GM21367 (cell line): ENCODE measurements around the gene INSRR.

Source experiments
- ATAC-seq: cut with Tn5 transposase; IDR thresholded peaks from one replicate; pipeline ENCODE4 v1.9.1; 2021; ENCODE audit not compliant: unreplicated experiment

The INSRR gene

DNA sequence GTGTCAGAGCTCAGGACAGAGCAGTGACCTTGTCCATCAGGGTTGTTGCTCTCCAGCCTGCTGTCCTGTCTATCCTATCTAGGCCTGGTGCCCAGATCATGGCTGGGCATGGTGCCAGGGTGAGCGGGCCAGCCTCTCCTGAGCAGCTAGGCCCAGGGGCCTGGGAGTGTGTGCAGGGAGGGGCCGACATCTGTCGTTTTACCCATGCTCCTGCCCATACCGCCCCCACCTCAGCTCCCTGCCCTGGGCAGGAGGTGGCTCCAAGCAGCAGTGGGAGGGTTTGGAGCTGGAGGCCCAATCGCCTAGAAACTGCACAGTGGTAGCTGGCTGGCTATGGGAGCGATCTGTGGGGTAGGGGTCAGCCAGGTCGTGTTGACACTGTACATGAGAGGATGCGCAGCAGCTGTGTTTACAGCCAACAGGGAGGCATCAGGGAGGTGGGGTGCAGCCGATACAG lies 6.5 kb downstream of the INSRR start:
- no peak for ATAC-seq

- no peak for ATAC-seq
Measured at GRCh38 chr1:156851779-156852417, 7.0 kb downstream of the INSRR start.

DNA sequence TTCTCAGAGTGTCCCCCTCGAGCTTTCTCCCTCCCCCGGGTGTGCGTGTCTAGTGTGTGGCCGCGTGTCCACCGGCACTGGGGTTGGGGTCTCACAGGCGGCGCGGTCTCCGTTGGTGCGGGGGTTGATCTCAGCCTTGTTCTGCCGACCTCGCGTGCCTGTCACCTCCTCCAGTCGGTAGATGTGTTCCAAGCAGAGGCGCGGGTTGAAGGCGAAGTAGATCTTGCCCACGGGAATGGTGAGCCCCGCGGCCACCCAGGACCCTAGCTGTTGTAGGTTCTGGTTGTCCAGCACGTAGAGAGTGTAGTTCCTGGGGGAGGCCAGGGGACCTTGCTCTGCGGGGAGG lies 9.8 kb downstream of the INSRR start:
- no peak for ATAC-seq

DNA sequence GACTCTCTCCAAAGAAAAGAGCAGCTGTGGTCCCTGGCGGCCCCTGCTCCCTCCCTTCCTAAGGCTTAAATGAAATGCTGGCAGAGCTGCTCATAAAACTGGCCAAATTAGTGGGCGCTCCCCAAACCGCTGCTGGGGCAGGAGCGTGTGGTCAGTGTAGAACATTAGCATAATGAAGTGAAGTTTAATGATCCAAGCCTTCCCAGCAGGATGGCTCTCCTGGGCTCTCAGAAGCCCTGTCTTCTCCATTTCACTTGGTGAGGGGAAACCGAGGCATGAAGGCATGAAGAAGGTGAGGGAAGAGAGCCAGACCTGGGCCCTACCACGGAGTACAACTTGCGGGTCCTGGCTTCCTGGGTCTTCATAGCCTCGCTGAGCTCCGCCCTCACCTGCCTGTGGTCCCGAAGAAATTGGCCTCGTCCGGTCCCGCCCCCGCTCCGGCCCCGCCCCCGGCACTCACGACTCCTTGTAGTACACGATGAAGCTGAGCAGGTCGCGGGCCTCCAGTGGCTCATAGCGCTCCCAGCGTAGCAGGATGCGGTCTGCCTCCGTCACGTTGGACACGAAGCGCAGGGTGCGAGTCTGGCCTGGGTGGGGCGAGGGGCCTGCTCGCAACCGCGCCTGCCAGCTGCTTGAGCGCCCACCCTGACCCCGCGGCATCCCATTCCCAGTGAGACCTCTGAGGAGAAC lies 10.3 kb downstream of the INSRR start:
- ATAC-seq = no peak

DNA sequence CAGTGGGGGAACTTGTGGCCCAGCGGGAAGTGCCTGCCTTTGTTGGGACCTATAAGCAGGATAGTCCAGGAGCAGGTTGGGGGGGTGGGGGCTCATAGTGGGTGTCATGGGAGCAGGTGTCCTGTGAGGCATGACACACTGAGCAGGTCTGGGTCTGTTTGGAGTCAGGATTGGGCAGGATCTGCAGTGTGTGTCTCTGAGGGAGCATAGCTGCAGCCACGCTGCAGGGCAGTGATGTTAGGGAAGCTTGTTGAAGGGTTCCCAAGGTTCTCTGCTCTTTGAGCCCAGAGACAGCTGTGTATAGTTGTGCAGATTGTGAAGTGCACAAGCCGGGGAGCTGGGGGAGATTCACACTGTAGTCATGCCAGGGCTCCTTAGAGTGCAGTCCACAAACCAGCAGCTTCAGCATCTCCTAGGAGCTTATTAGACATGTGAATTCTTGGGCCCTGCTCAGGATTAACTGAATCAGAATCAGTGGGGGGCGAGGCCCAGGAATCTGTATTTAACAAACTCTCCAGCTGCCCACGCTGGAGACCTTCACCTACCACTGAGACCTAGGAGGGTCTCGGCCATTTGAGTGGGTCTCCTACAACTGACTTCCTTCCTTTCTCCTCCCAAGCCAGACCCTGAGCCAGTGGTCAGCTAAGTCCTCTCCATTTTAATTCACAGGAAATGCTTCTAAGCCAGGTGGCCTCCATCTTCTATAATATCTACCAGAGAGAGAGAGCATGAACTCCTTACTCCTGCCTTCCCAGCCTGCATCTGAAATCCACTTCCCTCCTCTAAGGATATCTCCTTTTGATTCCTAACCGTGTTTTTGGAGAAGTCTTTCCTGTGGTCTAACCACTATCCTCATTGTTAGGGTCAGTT lies 11.1 kb downstream of the INSRR start:
- no peak for ATAC-seq

DNA sequence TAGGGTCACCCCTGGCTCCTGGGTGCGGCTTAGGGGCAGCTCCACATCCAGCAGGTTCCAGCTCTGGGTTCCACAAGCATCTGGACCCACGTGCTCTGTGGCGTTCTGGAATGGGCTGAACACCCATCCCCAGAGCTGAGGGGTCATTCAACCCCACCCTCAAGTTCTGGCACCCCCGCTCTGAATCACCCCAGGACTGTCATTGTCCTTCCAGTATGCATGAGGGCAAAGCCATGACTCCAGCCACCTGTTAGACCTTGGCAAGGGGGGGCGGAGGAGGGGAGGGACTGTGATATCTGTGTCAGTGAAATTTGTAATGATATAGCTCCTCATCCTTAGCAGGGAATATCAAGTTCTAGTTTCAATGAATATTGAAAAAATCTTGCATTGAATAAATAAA lies 12.3 kb downstream of the INSRR start:
- no peak for ATAC-seq

DNA sequence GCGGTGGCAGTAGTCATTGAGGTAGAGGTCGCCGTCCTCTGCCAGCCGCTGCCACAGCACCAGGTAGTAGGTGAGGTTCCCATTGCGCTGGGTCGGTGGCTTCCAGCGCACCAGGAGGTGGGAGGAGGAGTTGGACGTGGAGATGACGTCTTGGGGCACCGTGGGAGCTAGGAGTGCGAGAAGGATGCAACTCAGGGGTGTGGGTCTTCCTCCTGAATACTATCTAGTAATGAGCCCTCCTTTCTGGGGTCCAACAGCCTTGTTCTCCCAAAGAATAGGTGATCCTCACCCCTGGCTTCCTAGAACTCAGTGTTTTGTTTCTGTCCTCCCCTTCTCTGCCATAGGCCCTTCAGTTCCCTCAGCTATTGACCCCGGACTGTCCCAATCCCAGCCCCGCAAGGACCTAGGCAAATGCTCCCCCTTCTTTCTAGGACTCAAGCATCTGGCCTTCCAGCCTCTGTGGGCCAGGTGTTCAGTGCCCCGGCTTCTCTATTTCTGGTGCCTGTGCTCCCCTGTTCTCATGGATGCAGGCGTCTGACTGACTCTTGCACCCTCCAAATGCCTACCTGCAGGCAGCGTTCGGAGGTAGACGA lies 12.9 kb downstream of the INSRR start:
- no peak for ATAC-seq

DNA sequence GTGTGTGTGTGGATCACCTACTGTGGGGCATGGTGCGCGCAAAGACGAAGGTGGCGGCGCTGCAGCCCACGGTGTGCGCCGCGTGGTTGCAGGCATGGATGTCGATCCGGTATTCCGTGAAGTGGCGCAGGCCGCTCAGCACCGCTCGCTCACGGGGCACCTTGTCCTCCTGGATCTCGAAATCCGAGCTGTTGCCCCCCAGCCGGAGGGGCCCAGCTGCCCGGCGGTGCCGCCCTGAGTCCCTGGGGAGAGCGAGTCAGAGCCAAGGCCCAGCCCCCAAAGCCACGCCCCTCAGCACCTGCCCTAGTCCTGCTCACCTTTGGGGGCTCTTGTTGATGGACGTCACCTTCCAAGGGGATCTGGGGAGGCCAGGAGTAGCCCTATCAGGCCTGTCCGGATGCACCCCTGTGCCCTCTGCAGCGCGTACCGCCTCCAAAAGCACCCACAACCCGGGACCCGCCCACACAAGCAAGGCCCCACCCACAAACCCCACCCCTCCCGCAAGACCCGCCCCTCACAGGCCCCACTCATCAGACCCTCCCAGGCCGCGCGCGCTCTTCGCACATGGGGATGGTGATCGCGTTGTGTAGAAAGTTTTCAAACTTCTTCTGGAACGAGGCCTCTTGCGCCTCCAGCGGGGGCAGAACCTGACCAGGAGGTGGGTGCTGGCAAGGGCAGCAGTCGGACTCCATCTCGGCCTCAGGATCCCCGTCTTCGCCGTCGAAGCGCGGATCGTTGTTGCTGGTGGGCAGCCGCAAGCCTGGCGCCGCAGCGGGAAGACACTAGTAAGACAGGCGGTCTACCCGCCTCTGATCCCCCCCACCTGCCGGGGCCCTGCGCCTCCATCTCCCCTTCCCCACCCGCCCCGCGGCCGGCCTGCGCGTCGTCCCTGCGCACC lies 13.6 kb downstream of the INSRR start:
- ATAC-seq = no peak

GRCh38 chr1:156844638-156845037 lies 14.3 kb downstream of the INSRR start:
- ATAC-seq = no peak

DNA sequence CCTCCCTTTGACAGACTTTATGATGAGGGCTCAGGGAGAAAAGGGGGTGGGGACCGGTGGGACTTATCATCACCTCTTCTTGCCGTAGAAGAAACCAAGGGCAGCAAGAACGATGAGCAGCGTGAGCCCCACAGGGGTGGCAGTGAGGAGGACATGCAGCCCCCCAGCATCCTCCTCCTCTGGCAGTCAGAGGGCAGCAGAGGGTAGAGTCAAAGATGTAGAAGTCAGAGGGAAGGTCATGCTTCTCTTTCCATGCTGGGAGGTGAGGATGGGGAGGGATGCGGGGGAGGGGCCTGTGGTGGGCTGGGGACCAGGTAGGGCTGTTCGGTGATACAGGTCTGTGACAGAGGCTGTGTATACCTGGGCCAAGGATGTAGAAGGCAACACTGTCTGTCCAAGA lies 14.8 kb downstream of the INSRR start:
- no peak for ATAC-seq

GRCh38 chr1:156842618-156843300 lies 16.2 kb downstream of the INSRR start:
- ATAC-seq = no peak

DNA sequence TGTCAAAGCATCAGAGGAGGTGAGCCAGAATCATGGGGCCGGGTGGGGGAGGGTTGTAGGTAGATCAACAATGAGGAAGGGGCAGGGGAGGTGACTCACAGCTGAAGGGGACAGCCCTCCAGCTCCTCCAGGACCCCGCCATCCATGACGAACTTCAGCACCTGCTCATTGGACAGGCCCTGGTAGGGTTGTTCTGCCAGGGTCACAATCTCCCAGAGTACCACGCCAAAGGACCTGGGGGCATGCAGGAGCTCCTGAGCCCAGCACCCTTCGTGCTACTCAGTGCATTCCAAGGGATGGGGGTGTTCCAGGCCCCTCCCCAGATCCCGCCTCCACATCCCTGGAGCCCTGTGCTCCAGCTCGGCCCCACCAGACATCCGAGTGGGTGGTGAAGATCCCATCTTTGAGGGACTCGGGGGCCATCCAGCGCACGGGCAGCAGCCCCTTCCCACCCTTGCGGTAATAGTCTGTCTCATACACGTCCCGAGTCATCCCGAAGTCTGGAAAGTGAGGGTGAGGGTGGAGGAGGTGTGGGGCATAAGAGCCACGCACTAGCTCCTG lies 17.5 kb downstream of the INSRR start:
- ATAC-seq = no peak

DNA sequence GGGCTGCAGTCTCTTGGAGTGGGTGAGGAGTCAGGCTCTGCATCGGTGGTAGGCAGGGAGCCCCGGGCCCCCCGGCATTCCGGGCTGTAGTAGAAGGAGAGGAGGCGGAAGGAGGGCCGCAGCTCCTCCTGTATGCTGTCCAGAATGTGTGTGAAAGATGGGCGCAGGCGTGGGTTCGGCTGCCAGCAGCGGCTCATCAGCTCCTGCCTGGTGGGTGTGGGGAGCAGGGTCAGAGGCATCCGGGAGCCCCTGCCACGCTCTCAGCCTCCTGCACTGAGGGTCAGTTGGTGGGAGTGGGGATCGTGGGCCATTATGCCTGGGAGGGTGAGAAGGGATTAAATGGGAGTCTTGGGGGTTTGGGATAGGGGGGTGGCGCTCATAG lies 18.0 kb downstream of the INSRR start:
- no peak for ATAC-seq

- no peak for ATAC-seq
Measured at GRCh38 chr1:156840186-156840897, 18.6 kb downstream of the INSRR start.

GRCh38 chr1:156839426-156840109 lies 19.3 kb downstream of the INSRR start:
- ATAC-seq = no peak

- no peak for ATAC-seq
Measured at GRCh38 chr1:156838972-156839371, 19.9 kb downstream of the INSRR start.

DNA sequence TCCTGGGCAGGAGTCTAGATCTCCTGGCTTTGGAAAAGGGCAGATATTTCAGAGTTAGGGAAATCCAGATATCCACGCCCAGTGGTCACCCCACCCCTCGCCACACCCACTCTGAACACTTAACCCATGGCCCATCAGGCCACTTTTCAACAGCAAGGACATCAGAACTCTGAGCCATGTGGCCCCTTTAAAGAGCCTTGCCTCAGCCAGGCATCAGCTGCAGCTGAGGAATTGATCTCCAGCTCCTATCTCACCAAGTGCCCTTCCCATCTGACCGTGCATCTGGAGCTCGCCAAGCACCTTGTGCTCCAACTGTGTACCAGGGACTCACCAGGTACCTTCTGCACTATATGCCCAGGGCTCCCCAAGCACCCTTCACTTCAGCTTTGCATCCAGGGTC lies 22.0 kb downstream of the INSRR start:
- no peak for ATAC-seq

GRCh38 chr1:156836041-156836654 lies 22.8 kb downstream of the INSRR start:
- no peak for ATAC-seq
